PFSK-1 (cell line): ENCODE data around the gene EEFSEC.

ENCODE experiments used
- FOXP2 ChIP-seq: optimal IDR thresholded peaks from 2 replicates; pipeline ENCODE3; 2011; ENCODE audit warnings: borderline replicate concordance, control low read depth, inconsistent platforms; ENCODE audit not compliant: insufficient read depth; ENCODE audit errors: extremely low read length, extremely low read depth
- POLR2AphosphoS5 ChIP-seq: IDR thresholded peaks from 2 replicates; pipeline ENCODE4 v1.6.1; 2012; ENCODE audit warnings: low read depth, mild to moderate bottlenecking, control low read depth, low read length, moderate library complexity
- SIN3A ChIP-seq: IDR thresholded peaks from 2 replicates; pipeline ENCODE4 v1.6.1; 2012; ENCODE audit warnings: mild to moderate bottlenecking, low read length, moderate library complexity, borderline replicate concordance; ENCODE audit not compliant: insufficient read depth
- TAF1 ChIP-seq: IDR thresholded peaks from 2 replicates; pipeline ENCODE4 v1.6.1; 2012; ENCODE audit warnings: low read length, control low read depth, borderline replicate concordance; ENCODE audit not compliant: insufficient read depth
- TF ChIP-seq, protein P1 (sequence below), 2 experiments: IDR thresholded peaks; 2 replicates each; pipeline versions ENCODE4 v1.6.1 to v1.8.0; 2011 to 2012; ENCODE audit warnings: low read depth in 2 of 2, low read length in 2 of 2, control low read depth in 1 of 2, inconsistent platforms in 1 of 2, mild to moderate bottlenecking in 1 of 2, moderate library complexity in 1 of 2; ENCODE audit not compliant: insufficient read depth in 1 of 2

Gene EEFSEC

DNA sequence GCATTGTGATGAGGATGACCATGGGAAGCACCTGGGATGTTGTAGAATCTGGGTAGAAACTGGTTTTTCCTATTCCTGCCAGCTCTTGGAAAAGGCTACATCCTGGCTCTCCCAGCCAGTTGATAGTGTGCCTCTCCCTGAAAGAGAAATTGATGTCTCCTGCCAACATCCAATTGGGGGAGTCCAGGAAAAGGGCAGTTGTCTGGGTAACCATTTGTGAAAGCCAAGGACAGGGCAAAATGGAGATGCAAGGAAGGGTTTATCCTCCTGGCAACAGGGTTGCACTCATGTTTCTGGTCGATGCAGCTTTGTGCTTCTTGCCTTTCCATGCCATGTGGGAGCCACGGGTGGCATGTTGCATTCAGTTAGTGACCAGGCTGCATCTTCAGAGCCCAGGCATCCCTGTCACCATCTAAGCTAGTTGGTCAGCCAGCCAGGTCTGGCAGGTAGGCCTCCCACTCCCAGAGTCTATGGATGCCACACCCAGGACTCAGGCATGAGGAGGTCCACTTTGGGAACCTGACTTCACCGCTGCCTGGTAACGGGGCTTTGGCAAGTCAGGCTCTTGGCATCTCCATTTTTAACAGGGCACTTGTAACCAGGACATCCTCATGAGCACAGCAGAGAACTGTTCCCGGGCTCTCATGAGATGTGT, 159.9 kb downstream of the EEFSEC start:
- TF ChIP-seq FOXP2 (no peak), POLR2AphosphoS5 (no peak), TAF1 (no peak)

DNA sequence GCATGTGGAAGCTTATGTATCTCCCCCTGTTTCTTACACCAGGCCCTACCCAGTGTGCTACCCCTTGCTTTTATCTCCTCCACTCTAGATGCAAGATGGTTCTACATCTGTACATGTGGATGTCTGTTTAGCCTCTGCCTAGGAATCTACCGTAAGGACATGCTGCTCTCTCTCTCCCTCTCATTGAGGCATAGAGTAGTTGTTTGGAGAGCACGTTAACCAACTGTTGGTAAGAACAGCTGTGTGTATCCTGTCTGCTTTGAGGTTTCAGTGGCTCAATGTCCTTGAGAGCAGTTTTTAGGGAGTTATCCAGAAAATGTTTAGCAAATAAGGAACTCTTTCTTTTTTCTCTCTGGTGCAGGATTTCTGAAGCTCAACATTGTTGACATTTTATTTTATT, 160.7 kb downstream of the EEFSEC start:
- TF ChIP-seq FOXP2 (no peak), SIN3A (no peak), POLR2AphosphoS5 (no peak), TAF1 (no peak)
- TF ChIP-seq, protein P1, sequence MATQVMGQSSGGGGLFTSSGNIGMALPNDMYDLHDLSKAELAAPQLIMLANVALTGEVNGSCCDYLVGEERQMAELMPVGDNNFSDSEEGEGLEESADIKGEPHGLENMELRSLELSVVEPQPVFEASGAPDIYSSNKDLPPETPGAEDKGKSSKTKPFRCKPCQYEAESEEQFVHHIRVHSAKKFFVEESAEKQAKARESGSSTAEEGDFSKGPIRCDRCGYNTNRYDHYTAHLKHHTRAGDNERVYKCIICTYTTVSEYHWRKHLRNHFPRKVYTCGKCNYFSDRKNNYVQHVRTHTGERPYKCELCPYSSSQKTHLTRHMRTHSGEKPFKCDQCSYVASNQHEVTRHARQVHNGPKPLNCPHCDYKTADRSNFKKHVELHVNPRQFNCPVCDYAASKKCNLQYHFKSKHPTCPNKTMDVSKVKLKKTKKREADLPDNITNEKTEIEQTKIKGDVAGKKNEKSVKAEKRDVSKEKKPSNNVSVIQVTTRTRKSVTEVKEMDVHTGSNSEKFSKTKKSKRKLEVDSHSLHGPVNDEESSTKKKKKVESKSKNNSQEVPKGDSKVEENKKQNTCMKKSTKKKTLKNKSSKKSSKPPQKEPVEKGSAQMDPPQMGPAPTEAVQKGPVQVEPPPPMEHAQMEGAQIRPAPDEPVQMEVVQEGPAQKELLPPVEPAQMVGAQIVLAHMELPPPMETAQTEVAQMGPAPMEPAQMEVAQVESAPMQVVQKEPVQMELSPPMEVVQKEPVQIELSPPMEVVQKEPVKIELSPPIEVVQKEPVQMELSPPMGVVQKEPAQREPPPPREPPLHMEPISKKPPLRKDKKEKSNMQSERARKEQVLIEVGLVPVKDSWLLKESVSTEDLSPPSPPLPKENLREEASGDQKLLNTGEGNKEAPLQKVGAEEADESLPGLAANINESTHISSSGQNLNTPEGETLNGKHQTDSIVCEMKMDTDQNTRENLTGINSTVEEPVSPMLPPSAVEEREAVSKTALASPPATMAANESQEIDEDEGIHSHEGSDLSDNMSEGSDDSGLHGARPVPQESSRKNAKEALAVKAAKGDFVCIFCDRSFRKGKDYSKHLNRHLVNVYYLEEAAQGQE (IDR thresholded peaks at IDR 0.05; ENCODE audit: insufficient read depth in 1 of 2, low read depth in 2 of 2, low read length in 2 of 2): no peak

DNA sequence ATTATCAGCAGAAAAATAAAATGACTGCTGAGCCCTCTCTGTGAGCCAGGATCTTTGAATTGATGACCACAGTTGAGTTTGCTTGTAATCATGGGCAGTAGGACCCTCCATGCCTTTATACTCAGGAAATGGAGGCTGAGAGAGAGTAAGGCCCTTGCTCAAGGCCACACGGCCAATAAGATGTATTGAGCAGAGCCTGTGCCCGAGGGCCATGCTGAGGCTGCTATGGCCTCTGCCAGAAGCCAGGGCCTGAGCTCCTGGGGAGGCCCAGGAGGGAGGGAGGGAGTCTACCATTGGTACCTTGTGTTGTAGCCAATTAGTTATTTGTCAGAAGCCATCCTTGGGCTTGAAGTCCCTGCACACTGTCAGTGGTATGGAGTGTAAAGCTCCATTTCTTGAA, 162.0 kb downstream of the EEFSEC start:
- TF ChIP-seq POLR2AphosphoS5 (no peak), FOXP2 (no peak), SIN3A (no peak)

DNA sequence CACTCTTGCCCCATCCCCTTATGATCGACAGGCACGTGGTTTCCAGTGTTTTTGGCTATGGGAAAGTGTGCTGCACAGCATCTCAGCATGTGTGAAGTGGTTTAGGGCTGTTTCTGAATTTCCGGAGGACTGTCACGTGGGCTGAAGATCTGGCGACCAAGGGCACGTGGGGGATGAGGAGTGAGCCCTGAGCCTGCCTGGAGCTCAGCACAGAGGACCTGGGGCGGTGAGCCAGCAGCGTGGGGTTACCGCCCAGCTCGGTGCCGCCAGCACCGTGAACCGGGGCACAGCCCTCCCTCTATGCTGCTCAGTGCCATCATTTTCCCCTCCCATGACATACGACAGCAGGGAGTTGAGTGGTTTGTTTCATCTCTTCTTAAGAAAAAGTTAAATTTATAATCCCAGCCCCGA, 163.2 kb downstream of the EEFSEC start:
- no peak for TF ChIP-seq SIN3A
- TF ChIP-seq POLR2AphosphoS5: no peak
- TF ChIP-seq FOXP2: no peak
- TF ChIP-seq TAF1: no peak
- TF ChIP-seq, protein P1 (IDR thresholded peaks at IDR 0.05; ENCODE audit: insufficient read depth in 1 of 2, low read depth in 2 of 2, low read length in 2 of 2): no peak

DNA sequence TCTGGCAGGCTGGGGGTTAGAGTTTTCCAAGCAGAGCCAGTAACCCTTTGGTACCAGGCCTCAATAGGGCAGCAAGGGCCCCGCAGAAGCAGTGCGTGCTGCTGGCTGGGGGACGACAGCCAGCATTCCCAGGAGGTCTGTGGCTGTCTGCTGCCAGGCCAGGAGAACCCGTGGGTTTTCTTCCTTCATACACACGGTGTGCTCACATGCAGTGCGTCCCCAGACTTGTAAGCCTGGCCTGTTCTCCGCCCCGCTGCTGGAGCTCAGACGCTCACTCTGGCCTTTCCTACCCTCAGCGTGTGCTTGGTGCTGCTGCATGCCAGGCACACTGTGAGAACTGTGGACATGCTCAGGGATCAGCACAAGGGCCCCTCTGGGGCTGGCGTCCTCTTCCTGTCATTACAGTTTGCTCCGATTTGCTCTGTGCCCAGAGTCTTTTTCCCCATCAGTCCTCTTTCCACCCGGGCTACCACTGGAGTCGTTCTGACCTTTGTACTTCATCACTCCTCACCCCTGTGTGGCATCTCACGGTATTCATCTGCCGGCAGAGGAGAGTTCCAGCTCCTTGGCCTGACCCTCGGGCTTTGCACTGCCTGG, 163.9 kb downstream of the EEFSEC start:
- TF ChIP-seq, protein P1 (IDR thresholded peaks at IDR 0.05; ENCODE audit: insufficient read depth in 1 of 2, low read depth in 2 of 2, low read length in 2 of 2): no peak
- no peak for TF ChIP-seq TAF1
- TF ChIP-seq FOXP2: no peak
- no peak for TF ChIP-seq POLR2AphosphoS5
- TF ChIP-seq SIN3A: no peak

DNA sequence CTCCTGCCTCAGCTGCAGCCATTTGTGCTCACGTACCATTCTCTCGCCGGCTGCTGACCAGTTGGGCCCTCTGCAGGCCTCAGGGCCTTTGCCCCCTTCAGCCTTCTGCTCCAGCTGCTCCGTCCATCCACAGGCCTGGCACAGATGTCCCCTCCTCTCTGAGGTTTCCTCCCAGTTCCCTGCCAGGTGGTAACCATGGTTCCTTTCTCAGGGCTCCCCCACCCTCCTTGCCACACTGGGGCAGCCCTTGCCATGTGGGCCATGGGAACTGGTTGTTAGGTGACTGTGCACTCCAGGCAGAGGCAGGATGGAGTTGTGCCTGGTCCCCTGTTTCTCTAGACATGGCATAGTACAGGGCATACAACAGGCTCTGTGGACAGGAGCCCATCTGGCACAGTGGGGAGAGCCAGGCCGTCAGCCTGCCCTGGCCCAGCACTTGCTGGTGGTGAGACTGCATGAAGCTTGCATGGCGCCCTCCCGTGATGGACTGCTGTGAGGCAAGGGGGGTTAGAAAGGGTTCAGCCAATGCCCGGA, 164.5 kb downstream of the EEFSEC start:
- TF ChIP-seq, protein P1 (IDR thresholded peaks at IDR 0.05; ENCODE audit: insufficient read depth in 1 of 2, low read depth in 2 of 2, low read length in 2 of 2): no peak
- TF ChIP-seq POLR2AphosphoS5 (no peak), TAF1 (no peak)
